Measurements from ENCODE around the gene CHCHD3. TPM values are rescaled to one million over a fixed set of nuclear protein-coding genes. Genes with fewer than 3 reads are reported as not detected.

The CHCHD3 gene
- total RNA-seq, 6 experiments from 2014 or later: 51.3 to 70.0 (median 65.7) TPM

DNA sequence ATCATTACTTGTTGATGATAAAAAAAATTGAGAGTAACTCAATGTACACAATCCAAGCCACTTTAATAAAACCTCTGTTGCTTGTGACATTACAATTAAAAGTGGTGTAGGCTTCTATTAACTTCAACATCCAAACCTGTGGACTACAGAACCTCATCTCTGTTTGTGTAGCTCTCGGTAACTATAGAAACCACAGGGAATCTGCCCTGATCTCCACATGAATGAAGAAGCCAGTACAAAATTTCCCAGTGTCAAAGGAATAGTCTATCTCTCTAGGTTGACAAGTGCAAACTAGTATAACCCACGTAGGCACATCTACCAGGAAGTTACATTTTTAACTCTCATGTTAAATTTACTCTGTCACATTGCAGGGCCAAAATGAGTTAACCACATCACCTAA lies 204.3 kb downstream of the CHCHD3 start:
- Mint-ChIP-seq H3K9me3 (no peaks in the 10 kb centered on the region), H3K4me3 (no peak overlapping the region), H3K27ac (no peak overlapping the region), H3K4me1 (ENCODE audit: low read depth) (peaks cover 13% of the 10 kb centered on the region), H3K27me3 (ENCODE audit: insufficient read depth) (no peaks in the 10 kb centered on the region), H3K36me3 (ENCODE audit: low read depth) (no peaks in the 10 kb centered on the region; the same call in 1 of the 2 replicates)
- TF ChIP-seq, protein P1, sequence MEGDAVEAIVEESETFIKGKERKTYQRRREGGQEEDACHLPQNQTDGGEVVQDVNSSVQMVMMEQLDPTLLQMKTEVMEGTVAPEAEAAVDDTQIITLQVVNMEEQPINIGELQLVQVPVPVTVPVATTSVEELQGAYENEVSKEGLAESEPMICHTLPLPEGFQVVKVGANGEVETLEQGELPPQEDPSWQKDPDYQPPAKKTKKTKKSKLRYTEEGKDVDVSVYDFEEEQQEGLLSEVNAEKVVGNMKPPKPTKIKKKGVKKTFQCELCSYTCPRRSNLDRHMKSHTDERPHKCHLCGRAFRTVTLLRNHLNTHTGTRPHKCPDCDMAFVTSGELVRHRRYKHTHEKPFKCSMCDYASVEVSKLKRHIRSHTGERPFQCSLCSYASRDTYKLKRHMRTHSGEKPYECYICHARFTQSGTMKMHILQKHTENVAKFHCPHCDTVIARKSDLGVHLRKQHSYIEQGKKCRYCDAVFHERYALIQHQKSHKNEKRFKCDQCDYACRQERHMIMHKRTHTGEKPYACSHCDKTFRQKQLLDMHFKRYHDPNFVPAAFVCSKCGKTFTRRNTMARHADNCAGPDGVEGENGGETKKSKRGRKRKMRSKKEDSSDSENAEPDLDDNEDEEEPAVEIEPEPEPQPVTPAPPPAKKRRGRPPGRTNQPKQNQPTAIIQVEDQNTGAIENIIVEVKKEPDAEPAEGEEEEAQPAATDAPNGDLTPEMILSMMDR (IDR thresholded peaks at IDR 0.05): no peak
- DNase-seq: no peak

GRCh38 chr7:132876576-132876975 lies 205.3 kb downstream of the CHCHD3 start:
- H3K4me1 Mint-ChIP-seq (ENCODE audit: low read depth): peaks cover 13% of the 10 kb centered on the region
- DNase-seq: no peak
- H3K27me3 Mint-ChIP-seq (ENCODE audit: insufficient read depth): no peaks in the 10 kb centered on the region
- TF ChIP-seq, protein P1 (IDR thresholded peaks at IDR 0.05): no peak
- no peak overlapping the region for H3K4me3 Mint-ChIP-seq
- no peak overlapping the region for H3K27ac Mint-ChIP-seq
- H3K36me3 Mint-ChIP-seq (ENCODE audit: low read depth): no peaks in the 10 kb centered on the region; the same call in 1 of the 2 replicates
- no peaks in the 10 kb centered on the region for H3K9me3 Mint-ChIP-seq

GRCh38 chr7:132872034-132872433 lies 209.9 kb downstream of the CHCHD3 start:
- no peaks in the 10 kb centered on the region for H3K9me3 Mint-ChIP-seq
- no peaks in the 10 kb centered on the region; the same call in 1 of the 2 replicates for H3K36me3 Mint-ChIP-seq (ENCODE audit: low read depth)
- H3K4me1 Mint-ChIP-seq (ENCODE audit: low read depth): peaks cover 13% of the 10 kb centered on the region
- DNase-seq: no peak
- H3K27me3 Mint-ChIP-seq (ENCODE audit: insufficient read depth): no peaks in the 10 kb centered on the region
- no peak overlapping the region for H3K4me3 Mint-ChIP-seq
- no peak overlapping the region for H3K27ac Mint-ChIP-seq
- TF ChIP-seq, protein P1 (IDR thresholded peaks at IDR 0.05): no peak

GRCh38 chr7:132871419-132871818 lies 210.5 kb downstream of the CHCHD3 start:
- Mint-ChIP-seq H3K27me3 (ENCODE audit: insufficient read depth) (no peaks in the 10 kb centered on the region), H3K9me3 (no peaks in the 10 kb centered on the region), H3K4me1 (ENCODE audit: low read depth) (peaks cover 19% of the 10 kb centered on the region), H3K4me3 (no peak overlapping the region), H3K36me3 (ENCODE audit: low read depth) (no peaks in the 10 kb centered on the region; the same call in 1 of the 2 replicates), H3K27ac (no peak overlapping the region)
- DNase-seq: no peak
- TF ChIP-seq, protein P1 (IDR thresholded peaks at IDR 0.05): no peak

DNA sequence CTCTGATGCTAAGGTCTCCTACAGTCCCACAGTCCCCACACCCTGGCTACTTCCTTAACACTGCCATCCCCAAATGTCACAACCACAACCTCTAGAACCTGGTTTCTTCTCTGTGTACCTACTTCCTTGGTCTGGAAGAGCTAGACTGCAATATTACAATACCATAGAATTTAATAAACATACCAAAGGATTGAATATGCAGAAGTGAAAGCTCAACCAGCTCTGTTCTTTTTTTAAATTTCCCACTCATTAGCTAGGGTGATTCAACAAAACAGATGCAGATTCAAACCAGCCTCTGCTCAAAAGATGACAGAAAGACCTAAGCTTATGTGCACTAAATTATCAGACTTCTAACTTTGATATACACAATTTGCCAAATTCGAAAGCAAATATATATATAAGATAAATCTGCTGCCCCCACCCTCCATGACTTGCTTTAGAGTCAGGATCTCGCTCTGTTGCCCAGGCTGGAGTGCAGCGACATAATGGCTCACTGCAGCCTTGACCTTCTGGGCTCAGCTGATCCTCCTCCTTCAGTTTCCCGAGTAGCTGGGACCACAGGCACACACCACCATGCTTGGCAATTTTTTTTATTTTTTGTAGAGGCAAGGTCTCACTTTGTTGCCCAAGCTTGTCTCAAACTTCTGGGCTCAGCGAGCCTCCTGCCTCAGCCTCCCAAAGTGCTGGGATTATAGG lies 212.6 kb downstream of the CHCHD3 start:
- no peak for DNase-seq
- no peaks in the 10 kb centered on the region for H3K27me3 Mint-ChIP-seq (ENCODE audit: insufficient read depth)
- TF ChIP-seq, protein P1 (IDR thresholded peaks at IDR 0.05): no peak
- H3K9me3 Mint-ChIP-seq: no peaks in the 10 kb centered on the region
- peaks cover 36% of the 10 kb centered on the region for H3K4me1 Mint-ChIP-seq (ENCODE audit: low read depth)
- H3K4me3 Mint-ChIP-seq: no peak overlapping the region
- no peaks in the 10 kb centered on the region; the same call in 1 of the 2 replicates for H3K36me3 Mint-ChIP-seq (ENCODE audit: low read depth)
- peak overlapping the region; percentile 45; the same call in 1 of the 2 replicates for H3K27ac Mint-ChIP-seq

Measured in HFFc6 (cell line).